Common myeloid progenitor, CD34-positive (primary cell): ENCODE results near the gene SRSF1.

ENCODE experiments used
- CTCF ChIA-PET: fragments of 350-600 bp; sonication (Branson Sonifier 250); formaldehyde crosslinking; loops from one replicate; lab custom pipeline; 2021; ENCODE audit warnings: antibody characterized with exemption; lab: Charles Lee
- POLR2A ChIA-PET: fragments of 350-600 bp; sonication (Branson Sonifier 250); formaldehyde crosslinking; loops from one replicate; lab custom pipeline; 2021; ENCODE audit warnings: antibody characterized with exemption; lab: Charles Lee
- DNase-seq, 3 donors: peaks; one replicate each; pipeline versions ENCODE4 v3.0.0 to v3.0.0-alpha.2; 2013
- H3K27ac ChIP-seq, 2 experiments: 1 replicate in 1 of 2; 2 replicates in 1 of 2; pipeline ENCODE4 v1.7.0; 2013; ENCODE audit warnings: inconsistent platforms in 2 of 2, low read length in 2 of 2, mild to moderate bottlenecking in 2 of 2, low read depth in 1 of 2, moderate library complexity in 1 of 2; ENCODE audit not compliant: severe bottlenecking in 2 of 2, insufficient read depth in 1 of 2, poor library complexity in 1 of 2
- H3K27me3 ChIP-seq, 5 experiments: replicated peaks in 2 of 5; 1 replicate in 3 of 5; 2 replicates in 2 of 5; pipeline versions ENCODE4 v1.6.1 to v1.7.0; 2013; ENCODE audit warnings: low read length in 4 of 5, mild to moderate bottlenecking in 2 of 5, moderate library complexity in 2 of 5, inconsistent platforms in 1 of 5; ENCODE audit not compliant: insufficient read depth in 5 of 5, control insufficient read depth in 4 of 5
- H3K36me3 ChIP-seq, 4 experiments: 1 replicate in 2 of 4; 2 replicates in 2 of 4; pipeline versions ENCODE4 v1.6.1 to v1.7.0; 2013; ENCODE audit warnings: low read length in 3 of 4, control low read depth in 1 of 4, mild to moderate bottlenecking in 1 of 4; ENCODE audit not compliant: control insufficient read depth in 4 of 4, insufficient read depth in 4 of 4
- H3K4me1 ChIP-seq, 4 experiments: 1 replicate in 3 of 4; 2 replicates in 1 of 4; pipeline versions ENCODE4 v1.6.1 to v1.7.1; 2013; ENCODE audit warnings: low read length in 3 of 4, mild to moderate bottlenecking in 3 of 4, control low read depth in 1 of 4, inconsistent platforms in 1 of 4, moderate library complexity in 1 of 4; ENCODE audit not compliant: control insufficient read depth in 4 of 4, insufficient read depth in 4 of 4; ENCODE audit errors: control extremely low read depth in 1 of 4
- H3K4me3 ChIP-seq, 7 experiments: 1 replicate in 4 of 7; 2 replicates in 3 of 7; pipeline versions ENCODE4 v1.5.1 to v1.7.0; 2013; ENCODE audit warnings: mild to moderate bottlenecking in 7 of 7, low read length in 6 of 7, moderate library complexity in 6 of 7, inconsistent platforms in 2 of 7, low read depth in 2 of 7, control low read depth in 1 of 7; ENCODE audit not compliant: insufficient read depth in 4 of 7, control insufficient read depth in 1 of 7; ENCODE audit errors: extremely low read depth in 1 of 7
- H3K9me3 ChIP-seq, 5 experiments: 1 replicate in 4 of 5; 2 replicates in 1 of 5; pipeline versions ENCODE4 v1.6.1 to v1.7.1; 2013; ENCODE audit warnings: low read length in 4 of 5, mild to moderate bottlenecking in 2 of 5, inconsistent platforms in 1 of 5, low read depth in 1 of 5, moderate library complexity in 1 of 5; ENCODE audit not compliant: control insufficient read depth in 4 of 5, insufficient read depth in 2 of 5; ENCODE audit errors: control extremely low read depth in 1 of 5
- WGBS: methylation state at CpG from one replicate; pipeline ENCODE4 v1.1.5; 2013; ENCODE audit not compliant: insufficient coverage; 5-methylcytosine and 5-hydroxymethylcytosine counted together

SRSF1 gene

DNA sequence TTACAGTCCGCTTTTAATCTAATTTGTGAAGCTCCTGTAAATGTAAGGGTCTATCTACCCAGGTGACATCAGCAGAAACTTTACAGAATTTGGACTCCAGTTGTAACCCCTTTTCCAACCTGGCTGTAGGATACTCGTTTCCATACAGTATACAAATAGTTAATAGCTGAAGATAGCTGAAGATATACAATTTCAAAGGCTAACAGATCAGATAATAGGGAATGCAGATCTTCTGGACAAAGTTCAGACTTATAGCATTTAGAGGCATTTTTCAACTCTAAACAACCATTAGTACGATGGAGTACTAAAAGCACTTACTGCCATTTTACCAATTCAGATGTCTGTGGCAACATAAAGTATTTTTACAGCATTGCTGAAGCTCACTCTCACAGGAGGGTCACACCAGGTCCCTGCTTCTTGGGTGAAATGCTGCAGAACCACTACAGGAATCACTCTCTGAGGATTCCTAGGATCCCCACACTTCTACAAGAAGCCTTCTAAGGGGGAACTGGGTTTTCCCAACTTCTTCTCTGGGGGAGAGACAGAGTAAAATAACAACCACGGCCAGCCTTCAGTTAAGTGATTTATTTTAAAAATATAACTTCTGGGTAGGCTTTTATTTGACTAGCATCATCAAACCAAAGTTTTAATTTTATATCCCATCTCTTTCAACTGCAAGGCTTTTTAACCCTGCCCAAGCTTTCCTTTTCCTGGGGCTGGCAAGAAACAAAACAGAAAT lies 21.9 kb downstream of the SRSF1 start:
- Histone ChIP-seq H3K9me3 (no peaks in the 10 kb centered on the region), H3K4me3 (peak overlapping the region in 2 of 7 experiments; percentile 45 to 84), H3K27me3 (no peaks in the 10 kb centered on the region), H3K27ac (no peak overlapping the region), H3K36me3 (peaks cover 4 to 26% (median 19%) of the 10 kb centered on the region in 4 experiments), H3K4me1 (peaks cover 25 to 45% (median 28%) of the 10 kb centered on the region in 4 experiments)
- POLR2A ChIA-PET, result no interaction called here
- WGBS, result 88% methylated on average over 2 of the region's 4 CpGs
- no peak for DNase-seq
- CTCF ChIA-PET, result interaction anchor here (0.6 to 3.3 kb wide), 14 partner anchors 8 to 856 kb away, joined by 3 to 13 read pairs (median 4); no protein-coding TSS in a partner anchor

DNA sequence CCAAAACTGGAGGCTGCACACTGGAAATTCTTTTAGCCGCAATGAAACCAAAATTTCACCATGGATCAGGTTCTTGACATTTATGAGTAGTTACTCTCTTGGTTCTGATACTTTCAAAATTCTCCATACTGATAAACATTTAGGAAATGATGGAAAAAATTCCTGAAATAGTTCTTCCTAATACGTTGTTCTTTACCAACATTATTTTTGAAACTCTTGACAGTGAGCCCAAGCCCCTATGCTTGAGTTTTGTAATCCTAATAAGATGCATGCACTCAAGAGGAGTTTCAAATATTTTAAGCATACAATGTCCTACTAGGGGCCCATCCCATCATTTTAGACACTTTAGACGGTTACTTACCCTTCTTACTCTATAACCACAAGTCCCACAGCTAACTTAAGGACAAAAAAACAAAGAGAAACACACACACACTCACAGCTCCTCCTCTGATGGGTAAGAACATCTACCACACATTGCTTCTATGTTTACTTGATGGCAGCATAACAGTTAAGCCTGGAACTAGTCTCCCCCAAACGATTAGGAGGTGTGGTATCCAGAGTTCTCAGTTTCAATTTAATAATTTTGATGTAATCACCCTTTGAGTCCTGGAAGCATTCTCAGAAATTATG lies 22.7 kb downstream of the SRSF1 start:
- ChIA-PET CTCF (interaction anchor here (0.7 to 3.3 kb wide), 7 partner anchors 7 to 855 kb away, joined by 3 to 13 read pairs (median 3); no protein-coding TSS in a partner anchor), POLR2A (no interaction called here)
- peaks cover 23 to 44% (median 27%) of the 10 kb centered on the region in 4 experiments for H3K4me1 ChIP-seq
- 64% methylated on average over 2 of the region's 4 CpGs for WGBS
- peak in 1 of 3 donors; percentile 14 for DNase-seq
- H3K9me3 ChIP-seq, result no peaks in the 10 kb centered on the region
- no peak overlapping the region for H3K27ac ChIP-seq
- H3K36me3 ChIP-seq, result peaks cover 6 to 34% (median 20%) of the 10 kb centered on the region in 4 experiments
- H3K4me3 ChIP-seq, result peak overlapping the region in 1 of 7 experiments; percentile 3
- no peaks in the 10 kb centered on the region for H3K27me3 ChIP-seq

DNA sequence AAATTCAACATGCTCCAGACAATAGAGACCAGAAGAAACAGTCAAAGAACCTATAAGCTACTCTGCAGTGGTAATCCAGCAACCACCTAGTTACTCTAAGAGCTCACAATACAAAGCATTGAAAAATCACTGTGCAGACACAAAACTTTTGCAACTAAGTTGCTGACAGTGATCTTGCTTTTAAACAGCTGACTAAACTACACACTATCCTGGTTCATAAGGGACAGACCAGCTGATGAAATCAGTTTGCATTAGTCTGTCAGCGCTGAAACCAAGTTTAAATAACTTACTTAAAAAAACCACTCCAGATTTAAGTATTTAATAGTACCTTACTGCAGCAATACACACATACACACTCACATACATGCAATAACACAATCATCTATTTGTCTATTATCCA lies 23.6 kb downstream of the SRSF1 start:
- H3K27ac ChIP-seq, result no peak overlapping the region
- no peak overlapping the region for H3K4me3 ChIP-seq
- H3K27me3 ChIP-seq, result no peaks in the 10 kb centered on the region
- DNase-seq, result no peak
- H3K36me3 ChIP-seq, result peaks cover 14 to 43% (median 27%) of the 10 kb centered on the region in 4 experiments
- ChIA-PET CTCF (interaction anchor here (0.7 to 1.8 kb wide), 5 partner anchors 12 to 132 kb away, joined by 3 to 5 read pairs (median 4); no protein-coding TSS in a partner anchor), POLR2A (no interaction called here)
- H3K4me1 ChIP-seq, result peaks cover 14 to 35% (median 21%) of the 10 kb centered on the region in 4 experiments
- no peaks in the 10 kb centered on the region for H3K9me3 ChIP-seq
- WGBS, result 100% methylated on average over 1 of the region's 1 CpG

GRCh38 chr17:57982452-57983170 lies 24.4 kb downstream of the SRSF1 start:
- Histone ChIP-seq H3K27me3 (no peaks in the 10 kb centered on the region), H3K9me3 (no peaks in the 10 kb centered on the region), H3K36me3 (peaks cover 14 to 51% (median 30%) of the 10 kb centered on the region in 4 experiments), H3K4me1 (peaks cover 13 to 34% (median 21%) of the 10 kb centered on the region in 4 experiments), H3K27ac (no peak overlapping the region), H3K4me3 (no peak overlapping the region)
- POLR2A ChIA-PET, result no interaction called here
- 93% methylated on average over 12 of the region's 14 CpGs for WGBS
- CTCF ChIA-PET, result interaction anchor here (0.7 to 2.9 kb wide), 6 partner anchors 11 to 131 kb away, joined by 3 to 14 read pairs (median 4); no protein-coding TSS in a partner anchor
- no peak for DNase-seq

DNA sequence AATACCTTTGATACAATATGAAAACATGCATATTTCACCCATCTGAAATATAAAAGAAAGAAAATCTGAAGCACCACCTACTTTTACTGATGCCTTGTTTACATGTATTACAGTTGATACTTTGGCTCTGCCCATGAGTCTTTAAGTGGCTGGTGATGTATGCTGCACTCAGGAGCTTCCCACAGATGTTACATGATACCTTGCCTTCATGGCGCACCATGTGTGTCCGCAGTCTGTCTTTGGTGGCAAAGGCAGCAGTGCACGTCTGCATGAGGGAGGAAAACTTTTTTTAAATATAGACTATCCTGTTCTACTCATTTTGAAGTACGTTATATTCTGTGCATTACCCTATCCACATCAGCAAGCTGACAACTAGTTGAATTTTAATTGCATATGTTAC lies 26.5 kb downstream of the SRSF1 start:
- ChIA-PET POLR2A (no interaction called here), CTCF (interaction anchor here (0.7 to 2.9 kb wide), 9 partner anchors 13 to 128 kb away, joined by 3 to 14 read pairs (median 3); no protein-coding TSS in a partner anchor)
- no peak overlapping the region for H3K27ac ChIP-seq
- DNase-seq, result no peak
- peaks cover 20 to 72% (median 48%) of the 10 kb centered on the region in 4 experiments for H3K36me3 ChIP-seq
- no peaks in the 10 kb centered on the region for H3K27me3 ChIP-seq
- H3K4me3 ChIP-seq, result no peak overlapping the region
- H3K9me3 ChIP-seq, result no peaks in the 10 kb centered on the region
- no CpG with 5 or more reads among the region's 4 CpGs for WGBS
- peaks cover 6 to 16% (median 9%) of the 10 kb centered on the region in 4 experiments for H3K4me1 ChIP-seq

DNA sequence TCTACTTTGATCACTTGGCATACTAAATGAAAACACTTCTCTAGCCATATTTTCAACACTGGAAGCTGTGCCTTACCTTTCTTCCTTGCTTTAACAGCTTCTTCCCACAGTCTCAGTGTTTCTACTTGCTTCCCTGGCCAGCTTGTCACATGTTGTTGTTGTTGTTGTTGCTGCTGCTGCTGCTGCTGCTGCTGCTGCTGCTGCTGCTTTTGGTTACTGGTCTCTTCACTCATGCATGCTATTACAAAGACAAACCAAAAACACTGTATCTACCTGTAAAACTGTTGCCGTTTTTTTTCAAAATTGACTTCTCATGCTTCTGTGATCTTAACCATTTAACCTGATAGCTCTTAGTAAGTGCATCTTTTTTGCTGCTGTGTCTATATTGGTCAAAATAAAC lies 28.0 kb downstream of the SRSF1 start:
- POLR2A ChIA-PET, result interaction anchor here (0.6 to 0.7 kb wide), 2 partner anchors 36 to 105 kb away, joined by 3 to 4 read pairs; no protein-coding TSS in a partner anchor

More for the DNA sequence above, 28.0 kb downstream of the SRSF1 start:
- peaks cover 0 to 5% (median 3%) of the 10 kb centered on the region in 4 experiments for H3K4me1 ChIP-seq
- no peaks in the 10 kb centered on the region for H3K9me3 ChIP-seq
- WGBS, result 100% methylated on average over 1 of the region's 1 CpG
- H3K27me3 ChIP-seq, result no peaks in the 10 kb centered on the region
- H3K36me3 ChIP-seq, result peaks cover 27 to 85% (median 58%) of the 10 kb centered on the region in 4 experiments
- H3K27ac ChIP-seq, result no peak overlapping the region
- CTCF ChIA-PET, result interaction anchor here (1.2 kb wide), 1 partner anchor 111 kb away, joined by 3 read pairs; no protein-coding TSS in a partner anchor
- no peak overlapping the region for H3K4me3 ChIP-seq
- DNase-seq, result no peak
